H1 (cell line): ENCODE results near the gene VDAC2. TPM values are rescaled to one million over a fixed set of nuclear protein-coding genes. Genes with fewer than 3 reads are reported as not detected.

ENCODE experiments used
- ASH2L ChIP-seq: fragments of 200-600, 300-600 bp; sonication (generic); IDR thresholded peaks from one replicate; pipeline ENCODE4 v1.7.1; 2017; ENCODE audit warnings: low read length
- ATF3 ChIP-seq: IDR thresholded peaks from 2 replicates; pipeline ENCODE4 v1.6.1; 2011; ENCODE audit warnings: low read depth, mild to moderate bottlenecking, low read length; ENCODE audit not compliant: insufficient read depth
- BACH1 ChIP-seq: IDR thresholded peaks from 2 replicates; pipeline ENCODE4 v1.6.1; 2012; ENCODE audit warnings: low read length, improper control_type of control experiment
- CEBPB ChIP-seq: IDR thresholded peaks from 2 replicates; pipeline ENCODE4 v1.6.1; 2012; ENCODE audit warnings: low read depth, low read length
- CTBP2 ChIP-seq: IDR thresholded peaks from 2 replicates; pipeline ENCODE4 v1.7.0; 2011; ENCODE audit warnings: borderline replicate concordance, mild to moderate bottlenecking, moderate library complexity, mixed read lengths, low read length; ENCODE audit not compliant: insufficient read depth, insufficient read length
- EGR1 ChIP-seq: IDR thresholded peaks from 2 replicates; pipeline ENCODE4 v1.6.1; 2011; ENCODE audit warnings: low read depth, low read length, borderline replicate concordance
- GABPA ChIP-seq: IDR thresholded peaks from 2 replicates; pipeline ENCODE4 v1.6.1; 2011; ENCODE audit warnings: mild to moderate bottlenecking, low read length, moderate library complexity, borderline replicate concordance; ENCODE audit not compliant: insufficient read depth
- GTF2F1 ChIP-seq: IDR thresholded peaks from 2 replicates; pipeline ENCODE4 v1.6.1; 2012; ENCODE audit warnings: low read depth, low read length, improper control_type of control experiment, borderline replicate concordance
- HDAC2 ChIP-seq, 2 experiments: fragments of 300-600 bp in 1 of 2; sonication (generic) in 1 of 2; IDR thresholded peaks; 2 replicates each; pipeline ENCODE4 v1.6.1; 2011 to 2012; ENCODE audit warnings: low read depth in 2 of 2, low read length in 2 of 2, mild to moderate bottlenecking in 2 of 2, moderate library complexity in 2 of 2, borderline replicate concordance in 1 of 2, inconsistent platforms in 1 of 2
- JUND ChIP-seq: IDR thresholded peaks from 2 replicates; pipeline ENCODE4 v1.6.1; 2011; ENCODE audit warnings: mild to moderate bottlenecking, improper control_type of control experiment, low read length
- KDM1A ChIP-seq: fragments of 200-600, 300-600 bp; sonication (generic); IDR thresholded peaks from 2 replicates; pipeline ENCODE4 v1.7.1; 2016; ENCODE audit warnings: mild to moderate bottlenecking, low read length, borderline replicate concordance
- KDM5A ChIP-seq: fragments of 200-600 bp; IDR thresholded peaks from 2 replicates; pipeline ENCODE4 v1.7.1; 2012; ENCODE audit warnings: mild to moderate bottlenecking, low read length, inconsistent platforms, mixed read lengths
- NRF1 ChIP-seq: IDR thresholded peaks from 2 replicates; pipeline ENCODE4 v1.6.1; 2011; ENCODE audit warnings: mild to moderate bottlenecking, low read depth, low read length, improper control_type of control experiment
- POLR2A ChIP-seq, 2 experiments: IDR thresholded peaks; 1 replicate in 1 of 2; 2 replicates in 1 of 2; pipeline ENCODE4 v1.6.1; 2011; ENCODE audit warnings: low read depth in 2 of 2, low read length in 2 of 2, mild to moderate bottlenecking in 2 of 2; ENCODE audit errors: control extremely low read depth in 1 of 2
- POLR2AphosphoS5 ChIP-seq: IDR thresholded peaks from 2 replicates; pipeline ENCODE4 v1.6.1; 2011; ENCODE audit warnings: low read depth, low read length
- POU5F1 ChIP-seq: IDR thresholded peaks from 2 replicates; pipeline ENCODE4 v1.6.1; 2011; ENCODE audit warnings: low read depth, mild to moderate bottlenecking, low read length, moderate library complexity
- RAD21 ChIP-seq, 2 experiments: IDR thresholded peaks in 1 of 2; conservative IDR thresholded peaks in 1 of 2; 2 replicates each; pipeline ENCODE4 v1.6.1; 2011; ENCODE audit warnings: low read depth in 2 of 2, low read length in 2 of 2, improper control_type of control experiment in 1 of 2, inconsistent platforms in 1 of 2, mild to moderate bottlenecking in 1 of 2, moderate library complexity in 1 of 2
- RBBP5 ChIP-seq: IDR thresholded peaks from 2 replicates; pipeline ENCODE4 v1.7.1; 2012; ENCODE audit warnings: low read depth, mild to moderate bottlenecking, inconsistent platforms, low read length, moderate library complexity, borderline replicate concordance
- SIN3A ChIP-seq, 2 experiments: IDR thresholded peaks in 1 of 2; conservative IDR thresholded peaks in 1 of 2; 2 replicates each; pipeline ENCODE4 v1.6.1; 2011 to 2012; ENCODE audit warnings: low read length in 2 of 2, improper control_type of control experiment in 1 of 2, low read depth in 1 of 2, mild to moderate bottlenecking in 1 of 2
- SRF ChIP-seq: IDR thresholded peaks from 2 replicates; pipeline ENCODE4 v1.6.1; 2011; ENCODE audit warnings: mild to moderate bottlenecking, low read depth, low read length, moderate library complexity
- SUZ12 ChIP-seq: fragments of 200-600 bp; sonication (generic); IDR thresholded peaks from 2 replicates; pipeline ENCODE4 v1.6.1; 2012; ENCODE audit warnings: mild to moderate bottlenecking, inconsistent platforms, low read length, moderate library complexity, mixed read lengths
- TBP ChIP-seq: IDR thresholded peaks from 2 replicates; pipeline ENCODE4 v1.6.1; 2011; ENCODE audit warnings: low read depth, low read length, improper control_type of control experiment
- TEAD4 ChIP-seq: IDR thresholded peaks from 2 replicates; pipeline ENCODE4 v1.6.1; 2012; ENCODE audit warnings: low read depth, low read length, inconsistent platforms, mixed read lengths
- ZNF274 ChIP-seq: IDR thresholded peaks from 2 replicates; pipeline ENCODE4 v1.7.0; 2012; ENCODE audit warnings: low read length, borderline replicate concordance; ENCODE audit errors: extremely low read depth
- polyA plus RNA-seq, 7 experiments: library from polyadenylated mRNA; depleted of rRNA in 3 of 7; stranded (reverse) in 5 of 7; unstranded in 2 of 7; fragments of >200 nt in 5 of 7; fragments of 200-250 nt in 2 of 7; gene quantifications; 1 replicate in 5 of 7; 2 replicates in 1 of 7; 4 replicates in 1 of 7; pipeline versions ENCODE4 v1.2.1 to v1.2.3, GENCODE V29; 2011 to 2013; ENCODE audit warnings: missing spikeins in 2 of 7, mixed read lengths in 2 of 7
- total RNA-seq: library from RNA; stranded (reverse); fragmentation: NEBNext Ultra II Directional; extraction: Animal tissue kit (Norgen Biotek cat#: 25700); gene quantifications from 2 replicates; pipeline ENCODE4 v1.2.1, GENCODE V29; 2021

VDAC2 gene
- total and polyA plus RNA-seq, 2 of the 8 experiments (the other 6 are each of a cell fraction or from before 2014, with no cell fraction given): 89.8 to 284 TPM

- TF ChIP-seq RAD21 (IDR thresholded peaks at IDR 0.05 in 1 of 2, conservative IDR thresholded peaks at IDR 0.05 in 1 of 2; ENCODE audit: low read depth in 2 of 2, low read length in 2 of 2): no peak
- TF ChIP-seq ATF3: no peak
- TF ChIP-seq TEAD4: no peak
- no peak for TF ChIP-seq ZNF274
- TF ChIP-seq SIN3A (conservative IDR thresholded peaks at IDR 0.05 in 1 of 2, IDR thresholded peaks at IDR 0.05 in 1 of 2; ENCODE audit: low read depth in 1 of 2, low read length in 2 of 2): peak in 1 of 2 experiments; percentile 49; a peak in 1 of 4 replicates
- no peak for TF ChIP-seq SRF
- no peak for TF ChIP-seq CEBPB
- TF ChIP-seq RBBP5: peak; percentile 39; the same call in 1 of the 2 replicates
- TF ChIP-seq NRF1: peak; percentile 26; the same call in 1 of the 2 replicates
- TF ChIP-seq JUND: no peak
- TF ChIP-seq SUZ12: no peak
- peak; percentile 78 for TF ChIP-seq BACH1
- no peak for TF ChIP-seq CTBP2
- TF ChIP-seq KDM1A: no peak
- TF ChIP-seq HDAC2 (IDR thresholded peaks at IDR 0.05; ENCODE audit: borderline replicate concordance in 1 of 2, low read depth in 2 of 2, low read length in 2 of 2): peak; percentile 8 to 94; a peak in 1 of 4 replicates
- peak; percentile 48; the same call in 1 of the 2 replicates for TF ChIP-seq EGR1
- no peak for TF ChIP-seq ASH2L
- no peak for TF ChIP-seq KDM5A
- TF ChIP-seq TBP: peak; percentile 92
- TF ChIP-seq GTF2F1: 0 out of 2 replicates have a peak, but pooled peaks have one; percentile 62
- TF ChIP-seq GABPA: no peak
- TF ChIP-seq POLR2A (IDR thresholded peaks at IDR 0.05; ENCODE audit: control extremely low read depth in 1 of 2, low read depth in 2 of 2, low read length in 2 of 2): peak; percentile 50 to 89
- TF ChIP-seq POLR2AphosphoS5: peak; percentile 64
- TF ChIP-seq POU5F1: no peak
These were observed at the start of gene VDAC2 (continued) for GRCh38 chr10:75210282-75211006.
